GM11168 (cell line): ENCODE data around the gene LIPM.

Experiments
- in situ Hi-C: fragments of 300-500 bp; cut with MboI; formaldehyde crosslinking; loops from one replicate; pipeline ENCODE4 v1.12.0; 2022; ENCODE audit warnings: low sequenced_read_pairs; ENCODE audit not compliant: unreplicated experiment

LIPM gene

DNA sequence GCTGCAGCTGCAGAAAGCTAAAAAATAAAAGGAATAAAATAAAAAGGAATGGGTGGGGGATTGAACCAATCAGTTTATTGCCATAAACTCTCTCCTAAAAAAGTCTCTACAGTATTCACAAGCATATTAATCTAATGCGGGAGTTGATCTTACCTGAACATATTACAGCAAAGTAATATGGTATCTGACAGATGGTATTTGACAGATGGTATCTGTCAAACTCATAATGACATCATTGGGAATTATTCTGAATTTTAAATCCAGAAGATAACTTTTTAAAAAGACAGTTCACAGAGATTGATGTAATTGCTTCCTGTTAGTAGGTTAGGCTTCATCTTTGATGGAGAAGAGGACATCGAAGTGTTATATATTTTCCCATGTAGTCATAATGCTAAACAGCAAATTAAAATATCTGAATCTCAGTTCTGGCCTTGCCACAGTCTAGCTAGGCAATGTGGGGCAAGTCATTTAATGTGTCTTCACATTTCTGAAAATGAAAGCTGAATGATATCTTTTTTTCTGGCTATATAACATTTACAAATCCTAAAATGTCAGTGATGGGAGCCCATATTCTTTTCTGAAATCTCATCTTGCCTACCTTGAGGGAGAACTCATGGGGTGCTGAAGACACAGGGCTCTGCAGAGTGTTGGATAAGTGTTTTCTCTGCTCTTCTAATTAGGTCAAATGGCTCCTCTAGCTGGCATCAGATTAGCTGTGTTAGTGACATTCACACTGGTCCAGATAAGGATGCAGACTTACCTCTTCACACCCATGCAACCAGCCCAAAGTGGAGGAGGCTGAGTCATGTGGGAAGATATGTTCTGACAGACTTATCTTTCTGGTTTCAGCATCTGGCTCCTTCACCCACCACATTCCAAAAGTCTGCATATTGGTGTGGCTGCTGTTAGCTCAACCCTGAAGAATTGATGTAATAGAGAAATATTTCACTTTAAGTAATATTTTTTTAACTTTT, 2.1 kb upstream of the LIPM start:
- in situ Hi-C loops: loop anchor here (10.0 kb wide), 1 partner anchor 116 kb away; no protein-coding TSS in a partner anchor

DNA sequence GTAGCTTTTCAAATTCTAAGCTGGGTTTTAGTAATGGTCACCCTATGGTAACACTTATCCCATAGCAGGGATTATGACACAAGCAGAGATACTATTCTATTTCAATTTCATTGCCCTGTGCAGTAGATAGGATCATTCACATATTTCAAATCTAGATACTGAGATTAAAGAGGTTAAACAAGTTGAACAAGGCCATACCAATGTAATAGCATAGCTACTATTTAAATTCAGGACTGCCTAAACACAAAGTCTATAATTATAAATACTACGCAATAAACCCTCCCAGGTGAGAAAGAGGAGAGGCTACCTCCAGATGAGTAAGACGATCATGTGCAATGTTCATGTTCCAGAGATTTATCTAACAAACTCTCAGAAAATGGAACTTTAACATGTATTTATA, 1.1 kb downstream of the LIPM start:
- in situ Hi-C loops: loop anchor here (10.0 kb wide), 1 partner anchor 119 kb away; no protein-coding TSS in a partner anchor

DNA sequence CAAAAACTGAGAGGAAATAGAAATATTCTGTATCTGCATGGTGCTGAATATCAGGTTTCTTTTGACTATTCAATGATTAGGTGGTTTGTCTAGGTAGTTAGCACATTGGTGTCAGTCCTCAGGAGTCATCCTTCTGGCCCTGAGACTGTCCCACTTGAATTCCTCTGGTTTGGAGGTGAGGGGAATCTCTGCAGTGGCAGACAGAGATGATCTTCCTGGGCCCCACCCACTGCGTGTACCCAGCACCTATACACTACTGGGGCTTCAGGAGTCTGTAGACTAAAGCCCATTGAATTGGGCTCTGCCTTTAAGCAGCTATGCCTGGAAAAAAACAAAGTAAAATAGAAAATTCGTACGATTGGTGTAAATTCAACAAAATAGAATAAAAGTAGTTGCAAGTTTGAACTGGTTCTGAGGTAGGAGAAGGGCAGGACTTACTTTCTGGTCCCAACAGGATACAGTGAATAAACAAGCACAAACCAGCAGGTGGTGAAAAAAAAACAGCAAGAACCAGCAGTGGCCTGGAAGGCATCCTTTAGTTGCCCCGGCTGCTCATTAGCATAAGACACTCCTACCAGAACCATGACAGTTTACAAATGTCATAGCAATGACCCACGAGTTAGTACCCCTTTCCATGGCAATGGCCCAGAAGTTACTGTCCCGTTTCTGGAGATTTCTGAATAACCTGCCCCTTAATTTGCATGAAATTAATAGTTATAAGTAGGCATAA, 1.7 kb downstream of the LIPM start:
- in situ Hi-C loops: loop anchor here (10.0 kb wide), 1 partner anchor 119 kb away; no protein-coding TSS in a partner anchor

DNA sequence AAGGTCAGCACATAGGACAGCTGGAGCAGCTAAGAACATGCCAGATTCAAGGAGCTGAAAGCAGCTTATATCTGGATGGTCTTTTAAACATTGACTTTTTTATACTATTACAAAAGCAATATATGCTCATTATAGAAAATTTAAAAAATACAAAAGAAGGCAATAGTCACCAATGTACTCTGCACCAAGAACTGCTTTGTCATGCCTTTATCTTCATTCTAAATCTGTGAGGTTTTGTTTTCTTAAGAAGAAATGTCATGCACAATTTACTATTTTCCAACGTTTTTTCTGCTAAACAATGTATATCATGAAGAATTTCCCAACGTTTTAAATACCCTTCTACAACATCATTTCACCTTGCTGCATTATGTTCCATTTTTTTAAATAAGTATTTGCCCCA, 2.8 kb downstream of the LIPM start:
- in situ Hi-C loops: loop anchor here (10.0 kb wide), 1 partner anchor 121 kb away; no protein-coding TSS in a partner anchor

DNA sequence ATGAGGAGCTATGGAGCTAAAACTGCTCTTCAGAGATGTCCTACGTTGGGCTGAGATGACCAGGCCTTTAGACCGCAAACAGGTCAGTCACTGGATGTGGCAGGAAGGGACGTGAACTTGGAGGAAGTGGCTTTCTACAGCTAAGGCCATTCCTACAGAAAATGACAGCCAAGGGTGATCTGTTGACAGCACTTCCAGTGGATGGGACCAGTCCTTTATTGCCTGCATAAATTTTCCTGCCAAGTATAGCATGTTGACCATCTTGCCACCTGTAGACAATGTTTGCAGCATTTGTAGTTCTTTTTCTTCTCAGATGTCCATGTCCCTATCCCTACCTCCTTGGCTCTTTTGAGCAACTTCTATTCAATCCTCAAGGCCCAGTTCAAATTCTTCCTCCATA, 3.4 kb downstream of the LIPM start:
- in situ Hi-C loops: loop anchor here (10.0 kb wide), 1 partner anchor 121 kb away; no protein-coding TSS in a partner anchor

DNA sequence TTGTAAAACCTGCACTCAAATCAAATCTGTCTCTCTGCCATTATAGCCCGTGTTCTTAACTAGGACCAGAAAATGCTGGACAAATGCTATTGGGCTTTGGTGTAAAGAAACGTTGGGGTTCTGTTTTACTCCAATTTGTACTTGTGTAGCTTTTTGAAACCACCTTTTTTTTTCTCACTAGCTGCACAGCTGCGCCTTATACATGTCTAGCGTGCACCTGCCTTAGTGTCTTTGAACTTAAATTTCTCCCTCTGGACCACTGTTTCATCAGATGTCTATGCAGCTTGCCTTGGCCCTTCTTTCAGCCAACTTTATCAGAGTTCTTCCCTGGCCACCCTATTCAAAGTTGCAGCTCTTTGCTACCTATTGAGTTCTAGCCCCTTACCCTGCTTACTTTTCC, 7.1 kb downstream of the LIPM start:
- in situ Hi-C loops: loop anchor here (10.0 kb wide), 2 partner anchors 125 to 245 kb away; no protein-coding TSS in a partner anchor

DNA sequence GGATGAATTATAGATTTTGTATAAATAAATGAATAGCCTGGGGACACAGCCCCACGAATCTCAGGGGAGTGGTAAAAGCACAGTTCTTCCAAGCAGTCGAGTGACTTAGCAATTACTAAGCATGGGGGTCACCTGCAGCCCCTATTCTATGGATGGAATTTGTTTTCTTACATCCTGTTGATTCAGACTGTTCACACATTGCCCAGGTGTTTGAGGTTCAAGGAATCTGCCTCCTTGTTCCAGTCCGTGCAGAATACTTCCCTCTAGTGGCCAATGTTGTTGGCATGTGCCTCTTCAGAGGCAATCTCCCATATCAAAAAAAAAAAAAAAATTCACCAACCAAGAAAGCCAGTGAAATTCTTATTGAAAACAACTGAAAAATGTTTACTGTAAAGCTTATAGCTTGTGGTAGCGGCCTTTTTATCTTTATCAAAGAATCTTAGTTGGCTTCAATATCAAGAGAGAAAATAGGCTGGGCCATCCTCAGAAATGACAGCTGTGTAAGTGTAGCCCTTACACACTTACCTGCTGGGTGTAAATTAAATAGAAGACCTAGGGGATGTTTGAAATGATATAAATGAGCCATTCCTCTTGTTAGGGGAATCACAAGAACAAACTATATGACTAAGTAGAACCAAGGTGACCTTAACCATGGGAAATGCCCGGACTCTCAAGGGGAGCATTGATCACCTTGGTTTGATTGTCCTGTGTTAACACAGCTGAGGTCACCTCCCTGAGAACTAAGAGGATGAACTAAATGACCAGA, 7.8 kb downstream of the LIPM start:
- in situ Hi-C loops: loop anchor here (10.0 kb wide), 1 partner anchor 246 kb away; no protein-coding TSS in a partner anchor

DNA sequence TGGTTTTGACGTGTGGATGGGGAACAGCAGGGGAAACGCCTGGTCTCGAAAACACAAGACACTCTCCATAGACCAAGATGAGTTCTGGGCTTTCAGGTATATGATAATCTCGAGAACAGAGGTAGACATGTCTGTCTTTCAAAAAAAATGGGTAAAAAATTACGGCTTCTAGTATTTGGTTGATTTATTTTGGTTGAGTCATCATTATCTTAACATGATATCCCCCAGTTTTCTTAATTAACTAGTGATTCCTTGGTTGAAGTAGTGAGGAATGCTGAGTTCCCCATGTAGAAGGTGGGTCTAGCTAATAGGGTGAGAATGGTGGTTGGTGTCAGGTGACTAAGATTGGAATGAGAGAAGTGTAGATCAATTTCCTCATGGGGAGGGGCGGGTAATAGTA, 10.7 kb downstream of the LIPM start:
- in situ Hi-C loops: loop anchor here (10.0 kb wide), 1 partner anchor 248 kb away; no protein-coding TSS in a partner anchor

DNA sequence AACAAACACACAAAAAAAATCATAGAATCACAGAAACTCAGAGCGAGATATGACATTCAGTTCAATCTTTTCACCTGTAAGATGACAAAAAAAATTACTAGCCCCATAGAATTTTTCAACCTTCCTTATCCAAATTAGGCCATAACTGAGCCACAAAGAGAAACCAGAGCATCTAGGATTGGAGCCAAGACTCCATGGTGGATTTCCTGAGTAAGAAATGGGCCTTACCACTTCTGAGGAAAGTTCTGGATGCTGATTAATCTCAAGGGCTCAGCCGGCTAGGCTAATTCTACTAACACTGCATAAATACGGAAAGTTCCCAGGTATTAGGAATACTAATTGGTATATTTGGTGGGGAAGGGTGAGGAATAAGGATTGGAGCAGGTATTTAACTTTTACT, 16.8 kb downstream of the LIPM start:
- in situ Hi-C loops: loop anchor here (10.0 kb wide), 1 partner anchor 254 kb away; no protein-coding TSS in a partner anchor

DNA sequence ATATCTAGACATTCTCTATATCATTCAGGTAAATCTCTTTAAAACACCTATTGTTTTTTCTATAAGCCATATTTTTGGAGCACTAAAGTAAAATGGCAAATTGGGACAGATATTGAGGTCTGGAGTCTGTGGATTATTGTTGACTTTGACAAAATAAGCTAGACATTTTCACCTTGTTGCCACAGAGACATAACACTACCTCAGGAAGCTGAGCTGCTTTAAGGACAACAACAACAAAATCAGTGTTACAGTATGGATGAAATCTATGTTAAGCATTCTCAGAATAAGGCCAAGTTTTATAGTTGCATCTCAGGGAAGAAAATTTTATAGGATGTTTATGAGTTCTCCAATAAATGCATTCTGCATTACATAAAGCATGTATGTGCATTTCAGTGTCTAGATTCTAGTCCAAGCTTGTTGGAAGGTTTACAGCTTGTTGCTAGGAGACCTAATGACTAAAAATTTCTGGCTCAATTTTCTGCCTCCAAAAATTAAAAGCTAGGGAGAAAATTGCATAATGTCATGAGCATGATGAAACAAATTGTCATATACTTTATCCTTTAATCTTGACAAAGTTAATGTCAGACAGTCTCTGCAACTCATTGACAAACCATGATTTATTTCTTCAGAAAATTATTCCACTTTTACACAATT, 18.3 kb downstream of the LIPM start:
- in situ Hi-C loops: no loop called here

DNA sequence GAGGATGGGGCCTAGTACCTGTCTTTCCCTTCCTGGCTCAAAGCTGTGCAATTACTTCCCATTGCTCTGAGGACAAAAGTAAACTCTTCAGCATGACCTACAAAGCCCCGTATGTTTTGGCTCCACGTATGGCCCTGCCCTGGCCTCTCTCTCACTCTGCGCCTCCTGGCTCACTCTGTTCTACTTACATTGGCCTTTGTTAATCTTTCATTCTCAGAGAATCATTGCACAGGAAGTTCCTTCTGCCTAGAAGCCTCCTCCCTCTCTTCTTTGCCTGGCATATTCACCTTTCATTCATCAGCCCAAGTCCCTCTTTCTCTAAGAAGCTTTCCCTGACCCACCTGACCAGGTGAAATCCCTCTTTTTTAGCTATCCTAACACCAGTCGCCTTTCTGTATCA, 23.9 kb downstream of the LIPM start:
- in situ Hi-C loops: loop anchor here (25.0 kb wide), 1 partner anchor 386 kb away; the partner anchor contains the start of gene CH25H

DNA sequence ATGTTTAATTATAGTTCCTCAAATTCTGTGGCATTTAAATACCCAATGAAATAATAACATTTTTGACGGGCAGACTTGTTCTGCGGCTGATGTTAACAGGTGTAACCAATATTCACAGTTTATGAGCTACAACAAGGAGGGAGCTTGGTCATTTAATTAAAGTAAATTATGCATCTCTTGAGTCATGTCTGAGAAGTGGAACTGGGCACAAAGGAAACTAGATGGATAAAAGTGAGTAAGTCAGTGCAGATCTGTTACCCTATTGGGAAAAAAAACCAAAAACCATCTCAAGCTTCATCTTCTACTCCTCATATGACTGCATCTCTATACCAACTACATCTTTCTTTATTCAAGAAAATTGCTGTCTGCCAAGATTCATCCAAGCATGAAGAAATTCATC, 25.1 kb downstream of the LIPM start:
- in situ Hi-C loops: loop anchor here (25.0 kb wide), 1 partner anchor 385 kb away; the partner anchor contains the start of gene CH25H

DNA sequence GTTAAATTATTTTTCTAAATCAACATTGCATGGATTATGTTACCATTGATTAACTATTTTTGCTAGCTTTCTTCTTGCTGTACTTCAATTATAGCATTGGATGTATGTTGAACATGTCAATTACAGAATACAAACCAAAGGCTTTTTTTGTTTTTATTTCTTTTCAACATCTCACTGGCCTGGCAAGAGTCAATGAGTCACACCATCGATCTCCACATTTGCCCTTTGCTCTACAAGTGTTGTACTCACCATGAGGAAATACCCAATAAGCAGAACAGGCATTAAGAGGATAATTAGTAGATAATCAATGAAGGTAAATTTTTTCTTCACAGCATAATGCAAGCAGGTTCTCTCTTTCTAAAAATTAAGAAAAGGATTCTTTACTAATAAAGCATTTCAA, 25.8 kb downstream of the LIPM start:
- in situ Hi-C loops: loop anchor here (25.0 kb wide), 1 partner anchor 384 kb away; the partner anchor contains the start of gene CH25H

DNA sequence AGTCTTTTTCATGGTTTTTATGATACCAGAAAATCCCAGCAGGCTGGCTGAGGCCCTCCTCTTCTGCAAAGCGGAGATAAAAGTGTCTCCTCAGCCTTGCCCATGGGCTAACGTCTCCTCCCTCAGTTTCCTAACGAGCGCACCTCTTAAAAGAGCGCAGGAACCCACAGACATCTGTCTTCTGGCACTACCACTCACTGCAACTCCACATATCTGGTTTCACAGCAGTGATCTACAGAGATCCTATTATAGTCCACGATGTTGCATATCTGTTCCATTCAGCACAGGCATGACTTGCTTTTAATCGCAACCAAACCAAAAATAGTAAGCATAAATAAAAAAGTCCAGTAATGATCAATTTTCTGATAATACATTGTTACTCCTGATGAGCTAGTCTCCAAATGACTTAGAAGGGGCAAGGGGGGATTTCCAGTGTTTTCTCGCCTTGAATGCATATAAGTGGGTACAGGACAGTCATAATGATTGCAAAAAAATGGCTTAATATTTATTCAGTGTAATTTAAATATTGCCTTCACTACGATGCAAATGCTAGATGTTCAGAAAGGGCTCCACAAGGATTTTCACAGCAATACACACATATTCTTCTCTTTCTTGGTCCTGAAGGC, 28.2 kb downstream of the LIPM start:
- in situ Hi-C loops: loop anchor here (25.0 kb wide), 1 partner anchor 382 kb away; the partner anchor contains the start of gene CH25H

DNA sequence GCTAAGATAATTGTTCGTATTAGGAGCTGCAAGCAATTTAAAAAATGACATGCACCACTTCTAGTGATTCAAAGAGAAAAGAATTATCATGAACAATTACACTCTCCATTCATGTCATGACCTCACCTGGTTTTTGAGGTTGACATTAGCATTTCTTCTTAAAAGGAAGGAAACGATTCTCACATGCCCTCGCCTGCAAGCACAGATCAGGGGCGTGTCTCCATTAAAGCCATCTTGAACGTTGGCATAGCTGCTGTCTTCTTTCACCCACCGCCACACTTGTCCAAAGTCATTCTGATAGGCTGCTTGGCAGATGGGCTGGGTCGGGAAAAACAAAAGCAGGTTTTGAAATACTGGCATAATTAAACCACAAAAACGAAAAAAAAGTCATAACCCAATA, 29.2 kb downstream of the LIPM start:
- in situ Hi-C loops: loop anchor here (25.0 kb wide), 1 partner anchor 381 kb away; the partner anchor contains the start of gene CH25H

DNA sequence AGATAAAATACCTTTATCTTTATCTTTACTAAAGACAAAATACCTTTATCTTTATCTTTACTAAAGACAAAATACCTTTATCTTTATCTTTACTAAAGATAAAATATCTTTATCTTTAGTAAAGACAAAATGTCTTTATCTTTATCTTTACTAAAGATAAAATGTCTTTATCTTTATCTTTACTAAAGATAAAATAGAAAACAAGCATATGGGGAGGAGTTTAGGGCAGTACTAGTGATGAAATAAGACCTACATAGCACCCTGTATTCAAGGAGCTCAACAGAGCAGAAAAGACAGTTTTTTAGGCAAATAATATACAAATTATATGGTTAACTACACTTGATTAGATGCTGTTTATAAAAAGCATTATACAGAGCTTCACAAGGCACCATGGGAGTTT, 29.8 kb downstream of the LIPM start:
- in situ Hi-C loops: loop anchor here (25.0 kb wide), 1 partner anchor 380 kb away; the partner anchor contains the start of gene CH25H

DNA sequence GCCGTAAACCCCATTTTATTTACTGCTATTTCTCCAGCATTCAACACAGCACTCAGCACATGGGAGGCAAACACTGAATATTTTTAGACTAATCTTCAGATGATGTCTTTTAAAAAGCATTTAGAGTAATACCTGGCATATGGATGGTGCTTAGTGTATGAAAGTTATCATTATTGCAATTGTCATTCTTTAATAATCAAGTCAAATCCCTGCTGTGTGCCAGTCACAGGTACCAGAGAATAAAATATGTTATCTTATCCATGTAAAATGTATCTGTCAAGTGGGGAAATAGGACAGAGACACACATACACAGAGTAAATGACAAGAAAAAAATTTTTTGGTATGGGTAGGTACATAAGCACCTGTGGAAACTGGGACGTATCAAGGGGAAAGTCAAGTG, 30.6 kb downstream of the LIPM start:
- in situ Hi-C loops: loop anchor here (25.0 kb wide), 1 partner anchor 379 kb away; the partner anchor contains the start of gene CH25H

DNA sequence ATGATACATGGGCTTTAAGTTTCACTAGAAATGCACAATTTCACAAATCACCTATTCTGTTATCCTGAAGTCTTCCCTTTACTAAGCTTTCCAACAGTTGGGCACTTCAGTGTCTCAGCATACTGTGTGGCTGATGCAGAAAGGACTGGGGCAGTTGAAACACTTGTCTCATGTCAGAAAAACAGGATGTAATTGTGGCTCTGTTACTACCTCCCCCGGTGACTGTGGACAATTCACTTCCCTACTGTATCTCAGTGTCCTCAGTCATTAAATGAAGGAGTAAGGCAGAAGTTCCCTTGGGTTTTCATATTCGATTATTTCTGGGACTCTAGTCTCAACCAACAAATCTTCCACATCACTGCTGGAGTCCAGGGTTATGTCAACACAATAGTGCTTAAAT, 31.2 kb downstream of the LIPM start:
- in situ Hi-C loops: loop anchor here (25.0 kb wide), 1 partner anchor 379 kb away; the partner anchor contains the start of gene CH25H
